Measurements from ENCODE around the gene PCGF5.

PCGF5 gene

DNA sequence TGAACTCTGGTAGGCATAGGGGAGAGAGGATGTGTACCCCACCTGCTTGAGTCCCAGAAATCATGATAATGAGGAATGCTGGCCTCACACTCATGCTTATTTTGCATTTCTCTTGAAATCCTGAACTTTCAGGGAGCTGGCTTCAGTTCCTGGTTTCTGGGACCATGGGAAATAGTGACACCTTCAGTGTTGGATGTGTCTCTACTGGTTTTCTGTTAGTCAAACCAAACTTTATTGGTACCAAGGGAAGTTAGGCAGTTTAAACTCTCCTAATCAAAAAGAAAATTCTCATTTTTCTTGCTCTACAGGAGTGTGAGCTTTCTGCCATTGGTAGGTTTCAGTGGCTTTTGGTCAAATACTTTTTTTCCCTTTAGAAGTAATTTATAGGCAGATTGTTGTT, 11.8 kb upstream of the PCGF5 start:
- DNase-seq (ENCODE audit: low read depth, low spot score), result no peak
- no peak overlapping the region for H3K27ac ChIP-seq

- no peak overlapping the region for H3K27ac ChIP-seq
- no peak for DNase-seq (ENCODE audit: low read depth, low spot score)
Measured at GRCh38 chr10:91210014-91210413, 10.4 kb upstream of the PCGF5 start.

GRCh38 chr10:91210435-91210834, 10.0 kb upstream of the PCGF5 start:
- no peak overlapping the region for H3K27ac ChIP-seq
- DNase-seq (ENCODE audit: low read depth, low spot score), result no peak

GRCh38 chr10:91211675-91212074, 8.8 kb upstream of the PCGF5 start:
- H3K27ac ChIP-seq, result no peak overlapping the region

DNA sequence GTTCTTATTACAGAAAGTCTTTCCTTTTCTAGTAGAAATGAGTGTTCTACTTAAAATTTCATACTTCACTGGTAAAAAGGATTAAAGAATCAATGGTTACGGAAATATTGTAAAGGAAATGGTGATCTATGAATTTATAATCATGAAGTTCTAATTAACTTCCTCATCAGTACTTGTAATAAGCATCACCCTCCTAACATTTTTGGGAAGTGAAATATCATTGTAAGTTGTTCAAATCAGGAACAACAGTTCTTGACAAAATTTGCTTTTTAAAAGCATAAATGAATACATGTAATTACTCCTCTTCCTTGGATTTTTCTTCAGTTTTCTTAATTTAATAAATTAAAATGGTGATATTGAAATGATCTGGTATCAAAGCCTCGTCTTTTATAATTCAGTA, 5.6 kb upstream of the PCGF5 start:
- no peak for DNase-seq (ENCODE audit: low read depth, low spot score)
- no peak overlapping the region for H3K27ac ChIP-seq

More at GRCh38 chr10:91211675-91212074, 8.8 kb upstream of the PCGF5 start:
- DNase-seq (ENCODE audit: low read depth, low spot score), result no peak

DNA sequence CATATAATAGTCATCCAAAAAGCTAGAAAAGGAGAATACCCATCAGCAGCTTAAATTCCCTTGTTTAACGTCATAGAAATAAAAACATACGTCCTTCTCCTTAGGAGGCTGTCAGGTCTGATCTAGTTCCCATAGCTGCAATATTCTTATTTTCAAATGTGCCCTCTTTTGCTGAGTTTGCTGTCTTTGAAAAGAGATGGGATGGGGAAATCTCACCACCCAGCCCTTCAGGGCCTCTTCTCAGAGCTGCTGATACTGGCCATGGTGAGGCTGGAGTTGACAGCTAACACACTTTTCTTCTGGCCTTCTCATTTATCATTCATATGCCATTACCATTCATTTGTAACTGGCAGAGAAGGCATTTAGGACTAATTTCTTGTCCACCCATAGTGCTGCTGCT, 5.1 kb upstream of the PCGF5 start:
- no peak for DNase-seq (ENCODE audit: low read depth, low spot score)
- no peak overlapping the region for H3K27ac ChIP-seq

GRCh38 chr10:91219371-91220193, 881 bp upstream of the PCGF5 start:
- no peak overlapping the region for H3K27ac ChIP-seq
- DNase-seq (ENCODE audit: low read depth, low spot score), result no peak

DNA sequence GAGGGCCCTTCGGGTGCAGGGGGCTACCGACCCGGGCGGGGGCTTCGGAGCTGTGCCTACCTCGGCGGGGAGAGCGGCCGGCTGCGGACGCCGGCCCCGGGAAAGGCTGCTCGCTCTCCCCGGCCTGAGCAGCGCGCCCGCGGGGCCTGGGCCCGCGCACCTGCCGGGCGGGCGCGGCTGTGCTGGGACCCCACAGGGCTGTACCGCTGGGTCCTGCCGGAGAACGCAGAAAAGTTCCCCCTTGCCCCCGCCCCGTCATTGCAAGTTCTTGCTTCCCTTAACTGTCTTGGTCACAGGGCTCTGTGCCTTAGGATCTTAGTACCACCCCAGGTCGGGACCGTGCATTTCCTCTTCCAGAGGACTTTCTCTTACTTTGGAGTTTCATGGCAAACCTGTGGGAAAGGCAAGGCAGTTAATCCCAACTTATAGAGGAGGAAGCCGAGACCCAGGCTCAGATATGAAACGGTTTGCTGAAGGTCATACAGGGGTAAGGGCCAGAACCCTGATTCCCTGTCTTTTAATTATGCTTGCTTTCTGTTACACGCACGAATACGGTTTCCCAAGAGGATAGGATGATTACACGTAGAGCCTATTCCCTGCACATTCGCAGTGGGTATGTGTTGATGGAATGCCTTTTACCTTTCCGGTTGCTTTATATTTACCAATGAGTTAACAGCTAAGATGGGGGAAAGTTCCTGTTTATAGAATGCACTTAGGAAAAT, 652 bp downstream of the PCGF5 start:
- no peak for DNase-seq (ENCODE audit: low read depth, low spot score)
- H3K27ac ChIP-seq, result peak overlapping the region; percentile 16

DNA sequence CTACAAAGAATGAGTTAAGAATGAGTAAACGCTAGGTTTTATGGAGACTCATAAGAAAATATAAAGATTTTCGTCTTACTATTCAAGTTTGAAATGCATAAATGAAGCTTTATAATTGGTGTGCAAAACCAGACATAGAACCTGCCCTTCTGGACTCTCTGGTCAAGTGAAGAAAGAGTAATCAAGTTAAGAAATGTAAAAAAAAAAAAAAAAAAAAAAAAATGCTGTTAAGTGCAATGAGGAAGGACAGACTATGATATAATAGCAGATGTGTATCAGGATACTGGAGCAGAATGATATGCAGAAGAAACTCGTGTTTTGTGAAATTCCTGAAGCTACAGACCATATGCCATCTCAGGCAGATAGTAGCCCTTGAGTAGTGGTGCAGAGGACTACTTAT, 5.6 kb downstream of the PCGF5 start:
- no peak for DNase-seq (ENCODE audit: low read depth, low spot score)
- H3K27ac ChIP-seq, result no peak overlapping the region

- DNase-seq (ENCODE audit: low read depth, low spot score), result no peak
- H3K27ac ChIP-seq, result no peak overlapping the region
Measured at GRCh38 chr10:91227576-91227975, 7.1 kb downstream of the PCGF5 start.

- DNase-seq (ENCODE audit: low read depth, low spot score), result no peak
- H3K27ac ChIP-seq, result no peak overlapping the region
Measured at GRCh38 chr10:91229683-91230082, 9.2 kb downstream of the PCGF5 start.

DNA sequence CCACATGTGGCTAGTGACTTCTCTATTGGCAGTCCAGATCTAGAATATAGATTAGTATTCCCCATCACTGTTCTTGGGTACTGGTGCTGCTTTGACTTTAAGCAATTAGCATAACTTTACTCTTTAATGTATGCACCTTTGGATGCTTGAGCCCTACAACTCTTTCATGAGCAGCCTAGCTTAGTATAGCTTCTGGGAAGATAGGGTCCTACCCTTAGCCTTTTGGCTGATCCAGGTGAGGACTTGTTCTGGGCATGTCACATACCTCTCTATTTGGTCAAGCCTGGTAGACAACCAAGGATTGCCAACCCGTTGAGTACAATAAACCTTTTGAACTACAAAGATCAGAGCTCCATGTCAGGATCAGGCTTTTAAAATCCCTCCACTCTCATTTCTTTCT, 17.7 kb downstream of the PCGF5 start:
- DNase-seq (ENCODE audit: low read depth, low spot score), result no peak
- H3K27ac ChIP-seq, result no peak overlapping the region

- no peak for DNase-seq (ENCODE audit: low read depth, low spot score)
- no peak overlapping the region for H3K27ac ChIP-seq
Measured at GRCh38 chr10:91239789-91240188, 19.3 kb downstream of the PCGF5 start.

GRCh38 chr10:91242940-91243339, 22.5 kb downstream of the PCGF5 start:
- H3K27ac ChIP-seq, result no peak overlapping the region
- no peak for DNase-seq (ENCODE audit: low read depth, low spot score)

DNA sequence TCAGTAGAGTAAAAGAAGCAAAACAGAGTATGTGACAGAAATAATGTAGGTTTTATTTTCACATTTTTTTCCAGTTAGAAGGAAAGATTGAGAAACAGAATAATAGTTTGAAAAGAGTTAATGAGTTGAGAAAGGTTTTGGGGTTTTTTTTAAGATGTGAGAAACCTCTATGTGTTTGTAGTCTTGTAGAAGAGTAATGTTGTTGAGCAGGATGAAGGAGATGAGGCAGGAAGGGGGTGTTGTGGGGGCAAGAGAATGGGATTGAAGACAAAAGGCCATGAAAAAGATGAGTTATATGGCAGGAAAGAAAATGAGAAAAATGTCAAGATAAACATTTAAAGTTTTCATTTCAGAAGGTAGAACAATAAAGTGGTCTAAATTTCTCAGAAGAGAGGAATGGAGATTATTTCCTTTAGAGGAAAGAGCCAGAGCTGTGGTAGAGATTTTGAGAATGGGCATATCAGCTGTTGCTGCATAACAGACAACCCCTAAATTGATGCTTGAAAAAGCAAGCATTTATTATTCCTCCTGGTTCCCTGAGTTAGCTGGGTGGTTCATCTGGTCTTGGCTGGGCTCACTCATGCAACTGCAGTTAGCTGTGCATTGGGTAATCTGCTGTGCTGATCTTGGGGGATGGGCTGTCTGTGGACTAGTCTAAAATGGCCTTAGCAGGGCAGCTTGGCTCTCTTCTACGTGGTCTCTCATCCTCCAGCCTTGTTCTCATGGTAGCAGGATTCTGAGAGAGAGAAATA, 27.1 kb downstream of the PCGF5 start:
- DNase-seq (ENCODE audit: low read depth, low spot score), result no peak
- no peak overlapping the region for H3K27ac ChIP-seq

DNA sequence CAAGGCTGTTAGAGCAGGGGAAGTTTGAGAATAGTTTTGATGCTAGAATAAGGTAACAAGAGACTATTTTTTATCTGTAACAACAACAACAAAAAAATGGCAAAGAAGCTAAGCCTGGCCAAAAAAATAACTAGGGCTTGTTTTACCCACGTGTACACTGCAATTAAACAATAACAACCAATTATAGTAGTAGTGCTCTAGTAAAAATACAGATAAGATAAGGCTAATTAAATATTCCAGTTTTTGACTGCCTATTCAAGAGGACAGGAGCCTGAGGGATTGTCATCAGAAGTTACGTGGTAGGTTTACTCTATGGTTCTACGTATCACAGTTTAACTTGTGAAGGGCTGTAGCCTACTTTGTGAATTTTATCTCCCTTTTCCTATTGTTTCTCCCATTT, 29.2 kb downstream of the PCGF5 start:
- DNase-seq (ENCODE audit: low read depth, low spot score), result no peak
- no peak overlapping the region for H3K27ac ChIP-seq

GRCh38 chr10:91250341-91250740, 29.9 kb downstream of the PCGF5 start:
- H3K27ac ChIP-seq, result no peak overlapping the region
- DNase-seq (ENCODE audit: low read depth, low spot score), result no peak

GRCh38 chr10:91251430-91252056, 31.1 kb downstream of the PCGF5 start:
- H3K27ac ChIP-seq, result no peak overlapping the region
- peak; percentile 12 for DNase-seq (ENCODE audit: low read depth, low spot score)

- DNase-seq (ENCODE audit: low read depth, low spot score), result no peak
Measured at GRCh38 chr10:91253300-91253699, 32.8 kb downstream of the PCGF5 start.

GRCh38 chr10:91257310-91257709, 36.8 kb downstream of the PCGF5 start:
- no peak for DNase-seq (ENCODE audit: low read depth, low spot score)
- H3K27ac ChIP-seq, result no peak overlapping the region

More at GRCh38 chr10:91253300-91253699, 32.8 kb downstream of the PCGF5 start:
- no peak overlapping the region for H3K27ac ChIP-seq

Measured in epithelial cell of prostate (primary cell).